Right lobe of liver (tissue), 6 donors: ENCODE measurements around the gene GCA. TPM values are rescaled to one million over a fixed set of nuclear protein-coding genes. Genes with fewer than 3 reads are reported as not detected.

Experiments used
- ATAC-seq, 4 donors: fragments of 200-7000 bp; cut with Tn5 transposase; one replicate each; pipeline ENCODE4 v1.9.1; 2020; ENCODE audit warnings: mild to moderate bottlenecking in 4 of 4, moderate library complexity in 4 of 4
- DNase-seq, 3 donors: peaks; one replicate each; pipeline ENCODE4 v3.0.0-alpha.2; 2020
- H3K27ac ChIP-seq, 3 donors: fragments of 200-600 bp; one replicate each; pipeline ENCODE4 v1.8.0; 2022
- H3K27me3 ChIP-seq, 2 donors: fragments of 200-600 bp; one replicate each; pipeline ENCODE4 v1.8.0; 2022
- H3K36me3 ChIP-seq, 4 donors: fragments of 200-600 bp; sonication (generic) in 1 of 4; one replicate each; pipeline versions ENCODE4 v1.5.1 to v1.8.0; 2017 to 2022; ENCODE audit warnings: control low read depth in 1 of 4
- H3K4me1 ChIP-seq, 4 donors: fragments of 200-600 bp; sonication (generic) in 1 of 4; one replicate each; pipeline versions ENCODE4 v1.5.1 to v1.8.0; 2017 to 2022; ENCODE audit warnings: control low read depth in 1 of 4
- H3K4me3 ChIP-seq, 3 donors: fragments of 200-600 bp; one replicate each; pipeline ENCODE4 v1.8.0; 2022
- H3K9me3 ChIP-seq, 4 donors: fragments of 200-600 bp; sonication (generic) in 1 of 4; one replicate each; pipeline versions ENCODE4 v1.5.1 to v1.8.0; 2017 to 2022; ENCODE audit warnings: control low read depth in 1 of 4
- CTCF ChIP-seq, 4 donors: fragments of 200-600 bp in 3 of 4; fragments of 450-650 bp in 1 of 4; IDR thresholded peaks; one replicate each; pipeline versions ENCODE4 v1.5.1 to v1.8.0; 2016 to 2022; ENCODE audit warnings: antibody characterized with exemption in 4 of 4, mild to moderate bottlenecking in 2 of 4
- POLR2A ChIP-seq: fragments of 450-650 bp; IDR thresholded peaks from one replicate; pipeline ENCODE4 v1.6.1; 2017; ENCODE audit warnings: antibody characterized with exemption, mild to moderate bottlenecking
- WGBS: methylation state at CpG from one replicate; pipeline ENCODE4 v1.1.6; 2018; ENCODE audit warnings: low coverage, low lambda C conversion rate; ENCODE audit not compliant: insufficient coverage; ENCODE audit errors: missing lambda C conversion rate; 5-methylcytosine and 5-hydroxymethylcytosine counted together
- intact Hi-C, 2 donors: fragments of 100-400 bp; cut with DNase I; formaldehyde crosslinking; loops; one replicate each; pipeline versions ENCODE4 v1.11.2 to v1.14.1; 2022
- total RNA-seq, 6 experiments: library from RNA; depleted of rRNA in 2 of 6; stranded (reverse); fragments of >200 nt in 2 of 6; fragmentation: NEBNext Ultra II Directional in 3 of 6; extraction: Animal tissue kit (Norgen Biotek cat#: 25700) in 3 of 6; gene quantifications; one replicate each; pipeline versions ENCODE4 v1.1.0 to v1.2.4, GENCODE V29; 2016 to 2023
- donor health status: DM: no; HTN: yes; CAD: no.
- donor health status: DM: no; HTN: no; CAD: no.
- donor health status: DM: no; HTN: no; CAD: no.
- donor health status: DM: no; HTN: yes; CAD: no.
- donor health status: DM: no; HTN: yes; CAD: no.

Gene GCA
- total RNA-seq, 6 experiments from 2014 or later: 6.8 to 18.1 (median 10.9) TPM

- intact Hi-C loops: no loop called here
- Histone ChIP-seq H3K36me3 (no peaks in the 10 kb centered on the region), H3K4me3 (no peak overlapping the region), H3K4me1 (no peaks in the 10 kb centered on the region), H3K27me3 (no peaks in the 10 kb centered on the region), H3K27ac (no peak overlapping the region), H3K9me3 (no peaks in the 10 kb centered on the region)
- ATAC-seq (no peak), DNase-seq (no peak)
- 80% methylated on average over 3 of the region's 3 CpGs for WGBS
- TF ChIP-seq CTCF (IDR thresholded peaks at IDR 0.05): no peak
- no peak for TF ChIP-seq POLR2A
Observed at GRCh38 chr2:162370931-162371330, 27.0 kb downstream of the GCA start.

GRCh38 chr2:162372818-162373217 is 28.9 kb downstream of the GCA start:
- Histone ChIP-seq H3K36me3 (no peaks in the 10 kb centered on the region), H3K4me3 (no peak overlapping the region), H3K4me1 (no peaks in the 10 kb centered on the region), H3K27ac (no peak overlapping the region), H3K9me3 (no peaks in the 10 kb centered on the region), H3K27me3 (no peaks in the 10 kb centered on the region)
- ATAC-seq (no peak), DNase-seq (no peak)
- intact Hi-C loops: no loop called here
- TF ChIP-seq CTCF (IDR thresholded peaks at IDR 0.05) (no peak), POLR2A (no peak)

GRCh38 chr2:162379719-162380580 is 36.0 kb downstream of the GCA start:
- no peaks in the 10 kb centered on the region for H3K36me3 ChIP-seq
- no peaks in the 10 kb centered on the region for H3K9me3 ChIP-seq
- H3K27me3 ChIP-seq: no peaks in the 10 kb centered on the region
- TF ChIP-seq CTCF (IDR thresholded peaks at IDR 0.05) (no peak), POLR2A (no peak)
- intact Hi-C loops: no loop called here
- H3K4me1 ChIP-seq: no peaks in the 10 kb centered on the region
- no peak for DNase-seq
- WGBS: 66% methylated on average over 12 of the region's 12 CpGs
- peak; percentile 73 to 84 (median 77) for ATAC-seq
- peak overlapping the region in 2 of 3 donors; percentile 1 to 19 for H3K4me3 ChIP-seq
- peak overlapping the region in 2 of 3 donors; percentile 5 to 6 for H3K27ac ChIP-seq

- ATAC-seq: no peak
- DNase-seq: no peak
- TF ChIP-seq POLR2A (no peak), CTCF (IDR thresholded peaks at IDR 0.05) (no peak)
- no peaks in the 10 kb centered on the region for H3K27me3 ChIP-seq
- H3K4me3 ChIP-seq: no peak overlapping the region
- H3K27ac ChIP-seq: no peak overlapping the region
- no peaks in the 10 kb centered on the region for H3K9me3 ChIP-seq
- WGBS: 32% methylated on average over 4 of the region's 4 CpGs
- no peaks in the 10 kb centered on the region for H3K4me1 ChIP-seq
- intact Hi-C loops: no loop called here
- no peaks in the 10 kb centered on the region for H3K36me3 ChIP-seq
Observed at GRCh38 chr2:162381851-162382250, 37.9 kb downstream of the GCA start.
